Adrenal gland (tissue), 12 donors: ENCODE measurements around the gene ACOX3. TPM values are rescaled to one million over a fixed set of nuclear protein-coding genes. Genes with fewer than 3 reads are reported as not detected.

Source experiments
- DNase-seq, 7 donors: peaks; one replicate each; pipeline ENCODE4 v3.0.0-alpha.2; 2019 to 2020
- H3K27ac ChIP-seq, 5 donors: fragments of 200-600 bp; sonication (generic) in 4 of 5; 1 replicate in 3 of 5; 2 replicates in 2 of 5; pipeline versions ENCODE4 v1.5.1 to v1.8.0; 2016 to 2020; ENCODE audit warnings: mild to moderate bottlenecking in 1 of 5
- H3K27me3 ChIP-seq: fragments of 200-600 bp; 2 replicates; pipeline ENCODE4 v1.8.0; 2021
- H3K36me3 ChIP-seq, 2 donors: fragments of 200-600 bp; replicated peaks in 1 of 2; 1 replicate in 1 of 2; 2 replicates in 1 of 2; pipeline versions ENCODE4 v1.5.1 to v1.8.0; 2018 to 2022
- H3K4me1 ChIP-seq, 2 donors: fragments of 200-600 bp; replicated peaks in 1 of 2; 1 replicate in 1 of 2; 2 replicates in 1 of 2; pipeline versions ENCODE4 v1.5.1 to v1.8.0; 2018 to 2021
- H3K4me3 ChIP-seq, 4 donors: fragments of 200-600 bp; sonication (generic) in 3 of 4; one replicate each; pipeline ENCODE4 v1.5.1; 2016 to 2018
- H3K9me3 ChIP-seq, 3 donors: fragments of 200-600 bp; sonication (generic) in 1 of 3; replicated peaks in 1 of 3; 1 replicate in 2 of 3; 2 replicates in 1 of 3; pipeline versions ENCODE4 v1.5.1 to v1.8.0; 2016 to 2021
- POLR2A ChIP-seq, 2 donors: fragments of 450-650 bp; IDR thresholded peaks; one replicate each; pipeline ENCODE4 v1.6.1; 2017; ENCODE audit warnings: antibody characterized with exemption in 2 of 2, mild to moderate bottlenecking in 2 of 2, moderate library complexity in 1 of 2
- WGBS, 4 donors: extraction: QIAGEN DNeasy Blood & Tissue Kit in 2 of 4; methylation state at CpG; one replicate each; pipeline versions ENCODE4 v1.1.5 to v1.1.7; 2013 to 2017; 5-methylcytosine and 5-hydroxymethylcytosine counted together
- intact Hi-C, 2 donors: fragments of 100-400 bp; cut with DNase I; formaldehyde crosslinking; loops; one replicate each; pipeline versions ENCODE4 v1.14.1 to v1.15.0; 2022 to 2023
- polyA plus RNA-seq, 3 donors: library from polyadenylated mRNA; stranded (reverse); fragments of 200-250 nt in 2 of 3; fragments of 350-450 nt in 1 of 3; fragmentation: Illumina TruSeq in 1 of 3; extraction: RNeasy Lipid Tissue Mini Kit (QIAGEN cat#74804) in 1 of 3; gene quantifications; one replicate each; pipeline ENCODE4 v1.2.3, GENCODE V29; 2013 to 2014
- total RNA-seq, 9 donors: library from RNA; depleted of rRNA in 4 of 9; stranded (reverse); fragments of >200 nt in 4 of 9; fragments of 120-200 nt in 1 of 9; fragmentation: NEBNext Ultra II Directional in 1 of 9; extraction: Animal tissue kit (Norgen Biotek cat#: 25700) in 1 of 9; gene quantifications; one replicate each; pipeline versions ENCODE4 v1.1.0 to v1.2.4, GENCODE V29; 2013 to 2023
- TF ChIP-seq, protein P1 (sequence below), 6 experiments: fragments of 450-650 bp in 4 of 6; fragments of 200-600 bp in 2 of 6; sonication (generic) in 1 of 6; IDR thresholded peaks; 1 replicate in 5 of 6; 2 replicates in 1 of 6; pipeline versions ENCODE4 v1.5.1 to v1.8.0; 2016 to 2021; ENCODE audit warnings: antibody characterized with exemption in 6 of 6, mild to moderate bottlenecking in 2 of 6, moderate library complexity in 1 of 6
- donor health status: healthy with polysubstance abuse.
- donor health status: Bipolar disorder and iron deficiency.
- donor health status: DM: yes; HTN: yes; CAD: no.
- donor health status: DM: no; HTN: no; CAD: no.
- donor health status: DM: no; HTN: no; CAD: no.
- donor health status: DM: yes; HTN: yes; CAD: no.

The ACOX3 gene
- total and polyA plus RNA-seq, 12 donors: 10.4 to 44.2 (median 26.3) TPM

DNA sequence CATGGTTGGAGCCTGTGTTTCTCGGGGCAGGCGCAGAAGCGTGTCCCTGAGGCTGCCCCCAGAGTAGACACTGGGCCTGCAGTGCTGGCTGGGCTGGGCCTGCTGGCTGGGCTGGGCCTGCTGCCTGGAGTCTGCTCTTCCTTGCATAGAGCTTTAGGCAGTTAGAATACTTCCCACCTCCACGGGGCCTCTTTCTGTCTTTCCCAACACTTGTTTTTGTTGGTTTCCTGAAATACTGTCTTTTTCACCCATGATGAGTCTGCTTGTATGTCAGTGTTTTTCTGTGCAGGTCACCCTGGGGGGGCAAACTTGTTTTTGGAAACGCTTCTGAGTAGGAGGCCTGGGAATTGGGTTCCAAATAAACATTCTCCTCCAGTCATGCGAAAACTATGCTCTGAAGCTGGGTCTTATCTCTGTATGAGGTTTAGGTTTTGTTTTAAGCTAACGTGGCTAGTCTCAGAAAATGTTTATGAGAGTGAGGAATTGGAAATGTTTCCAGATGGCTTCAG is 32.2 kb upstream of the ACOX3 start:
- peak in 2 of 7 donors; percentile 22 to 37 for DNase-seq
- TF ChIP-seq, protein P1, sequence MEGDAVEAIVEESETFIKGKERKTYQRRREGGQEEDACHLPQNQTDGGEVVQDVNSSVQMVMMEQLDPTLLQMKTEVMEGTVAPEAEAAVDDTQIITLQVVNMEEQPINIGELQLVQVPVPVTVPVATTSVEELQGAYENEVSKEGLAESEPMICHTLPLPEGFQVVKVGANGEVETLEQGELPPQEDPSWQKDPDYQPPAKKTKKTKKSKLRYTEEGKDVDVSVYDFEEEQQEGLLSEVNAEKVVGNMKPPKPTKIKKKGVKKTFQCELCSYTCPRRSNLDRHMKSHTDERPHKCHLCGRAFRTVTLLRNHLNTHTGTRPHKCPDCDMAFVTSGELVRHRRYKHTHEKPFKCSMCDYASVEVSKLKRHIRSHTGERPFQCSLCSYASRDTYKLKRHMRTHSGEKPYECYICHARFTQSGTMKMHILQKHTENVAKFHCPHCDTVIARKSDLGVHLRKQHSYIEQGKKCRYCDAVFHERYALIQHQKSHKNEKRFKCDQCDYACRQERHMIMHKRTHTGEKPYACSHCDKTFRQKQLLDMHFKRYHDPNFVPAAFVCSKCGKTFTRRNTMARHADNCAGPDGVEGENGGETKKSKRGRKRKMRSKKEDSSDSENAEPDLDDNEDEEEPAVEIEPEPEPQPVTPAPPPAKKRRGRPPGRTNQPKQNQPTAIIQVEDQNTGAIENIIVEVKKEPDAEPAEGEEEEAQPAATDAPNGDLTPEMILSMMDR (IDR thresholded peaks at IDR 0.05): no peak
- no peak for TF ChIP-seq POLR2A (IDR thresholded peaks at IDR 0.05)
- Histone ChIP-seq H3K4me3 (no peak overlapping the region), H3K27me3 (no peaks in the 10 kb centered on the region), H3K9me3 (no peaks in the 10 kb centered on the region), H3K4me1 (peaks cover 0 to 5% of the 10 kb centered on the region in 2 donors), H3K27ac (peak overlapping the region in 2 of 5 donors; percentile 44 to 82), H3K36me3 (peaks cover 0 to 29% of the 10 kb centered on the region in 2 donors)
- WGBS, 4 donors: 58 to 67% (median 61%) methylated on average over 4 to 7 of the region's 7 CpGs
- intact Hi-C loops: loop anchor here in 1 of 2 donors (5.0 kb wide), 1 partner anchor 70 kb away; no protein-coding TSS in a partner anchor

DNA sequence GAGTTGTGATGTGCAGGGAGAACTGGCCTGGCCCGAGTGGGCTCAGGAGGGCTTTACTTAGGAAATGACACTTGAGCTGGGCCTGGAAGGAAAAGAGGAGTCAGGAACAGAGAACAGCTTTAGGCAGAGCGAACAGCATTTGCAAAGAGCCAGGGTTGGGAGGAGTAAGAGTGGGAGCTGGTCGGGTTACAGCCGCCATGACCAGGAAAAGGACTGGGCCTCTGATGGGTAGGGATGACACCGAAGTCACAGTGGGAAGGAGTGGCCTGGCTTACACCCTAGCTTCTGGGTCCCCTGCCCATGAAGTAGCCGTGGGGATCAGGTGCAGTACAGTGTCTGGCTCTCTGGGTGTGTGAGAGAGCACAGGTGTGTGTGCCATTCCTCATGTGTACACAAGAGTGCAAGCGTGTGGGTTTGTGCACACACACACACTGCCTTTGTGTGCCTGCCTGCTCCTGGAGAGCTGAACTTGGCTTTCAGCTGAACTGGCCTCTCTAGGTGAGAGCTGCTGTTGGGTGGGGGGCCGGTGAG is 31.7 kb upstream of the ACOX3 start:
- 82 to 89% (median 84%) methylated on average over 7 to 8 of the region's 8 CpGs for WGBS, 4 donors
- Histone ChIP-seq H3K36me3 (peaks cover 0 to 29% of the 10 kb centered on the region in 2 donors), H3K27me3 (no peaks in the 10 kb centered on the region)

DNA sequence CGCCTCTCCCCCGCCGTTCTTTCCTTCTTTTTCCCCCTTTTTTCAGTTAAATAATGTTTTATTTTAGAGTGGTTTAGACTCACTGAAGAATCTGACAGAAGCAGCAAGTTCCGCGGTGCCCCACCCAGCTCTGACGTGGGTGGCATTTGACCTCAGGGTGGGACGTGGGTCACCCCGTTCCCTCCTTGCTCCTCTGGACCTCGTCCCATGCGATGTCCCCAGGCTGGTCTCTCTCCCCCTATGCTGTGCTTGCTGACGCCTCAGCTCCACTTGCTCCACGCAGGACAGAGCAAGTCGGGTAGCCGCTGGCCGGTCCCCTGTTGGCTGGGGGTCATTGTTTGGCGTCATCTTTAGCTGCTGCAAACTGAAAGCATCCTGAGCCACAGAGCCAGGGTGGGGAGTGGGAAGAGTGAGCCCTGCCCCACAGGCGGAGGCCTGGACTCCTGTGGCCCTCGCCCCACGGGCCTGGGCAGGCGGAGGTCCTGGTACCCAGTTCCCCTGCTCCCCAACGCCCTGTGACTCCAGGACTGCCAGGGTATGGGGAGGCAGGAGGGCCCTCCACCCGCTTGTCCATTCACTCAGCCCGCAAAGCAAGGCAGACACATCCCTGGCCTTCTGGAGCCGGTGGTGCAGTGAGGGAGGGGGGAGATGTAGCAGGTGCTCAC is 30.8 kb upstream of the ACOX3 start:
- 86 to 88% (median 87%) methylated on average over 21 to 24 of the region's 24 CpGs for WGBS, 4 donors

More for the DNA sequence above, 31.7 kb upstream of the ACOX3 start:
- peak overlapping the region in 2 of 5 donors; percentile 44 to 80 for H3K27ac ChIP-seq
- no peak for DNase-seq
- H3K4me3 ChIP-seq: no peak overlapping the region
- TF ChIP-seq, protein P1 (IDR thresholded peaks at IDR 0.05): no peak
- TF ChIP-seq POLR2A (IDR thresholded peaks at IDR 0.05): no peak
- H3K4me1 ChIP-seq: peaks cover 0 to 5% of the 10 kb centered on the region in 2 donors
- intact Hi-C loops: loop anchor here in 1 of 2 donors (5.0 kb wide), 1 partner anchor 70 kb away; no protein-coding TSS in a partner anchor
- H3K9me3 ChIP-seq: no peaks in the 10 kb centered on the region

More for the DNA sequence above, 30.8 kb upstream of the ACOX3 start:
- TF ChIP-seq POLR2A (IDR thresholded peaks at IDR 0.05): no peak
- TF ChIP-seq, protein P1 (IDR thresholded peaks at IDR 0.05): no peak
- H3K4me1 ChIP-seq: peaks cover 0 to 5% of the 10 kb centered on the region in 2 donors
- DNase-seq: no peak
- H3K4me3 ChIP-seq: no peak overlapping the region
- H3K36me3 ChIP-seq: peaks cover 0 to 32% of the 10 kb centered on the region in 2 donors
- H3K27me3 ChIP-seq: no peaks in the 10 kb centered on the region
- H3K27ac ChIP-seq: no peak overlapping the region
- H3K9me3 ChIP-seq: no peaks in the 10 kb centered on the region
- intact Hi-C loops: loop anchor here (2.0 to 5.0 kb wide), 2 partner anchors 71 to 121 kb away; partner anchors contain the start of gene CPZ (in 1 of the 2)
